ENCODE results near the gene PPP1R26.

The PPP1R26 gene

GRCh38 chr9:135480071-135480939 lies 723 bp downstream of the PPP1R26 start (continued):
- TF ChIP-seq ZBTB11 (tag by site-specific recombination; conservative IDR thresholded peaks at IDR 0.05; ENCODE audit: low read depth) (peak; percentile 81), KLF8 (tag by site-specific recombination; IDR thresholded peaks at IDR 0.05) (0 out of 2 replicates have a peak, but pooled peaks have one; percentile 53), ZNF23 (tag by site-specific recombination; IDR thresholded peaks at IDR 0.05; ENCODE audit: borderline replicate concordance) (no peak), HOXC10 (CRISPR knock-in tag; IDR thresholded peaks at IDR 0.05) (no peak), ZNF585B (tag by site-specific recombination; IDR thresholded peaks at IDR 0.05) (no peak), ZNF214 (tag by site-specific recombination; IDR thresholded peaks at IDR 0.05; ENCODE audit: borderline replicate concordance) (no peak), ZNF18 (tag by site-specific recombination; IDR thresholded peaks at IDR 0.05) (no peak), ZNF501 (tag by site-specific recombination; IDR thresholded peaks at IDR 0.05) (0 out of 2 replicates have a peak, but pooled peaks have one; percentile 53), PRDM10 (tag by site-specific recombination; IDR thresholded peaks at IDR 0.05) (peak; percentile 41; the same call in 1 of the 2 replicates), PBX3 (CRISPR knock-in tag; IDR thresholded peaks at IDR 0.05) (no peak), TSHZ1 (tag by site-specific recombination; IDR thresholded peaks at IDR 0.05; ENCODE audit: borderline replicate concordance) (no peak), ZNF335 (tag by site-specific recombination; conservative IDR thresholded peaks at IDR 0.05) (peak; percentile 87), PATZ1 (tag by site-specific recombination; IDR thresholded peaks at IDR 0.05) (peak; percentile 82), ZNF155 (tag by site-specific recombination; IDR thresholded peaks at IDR 0.05) (no peak), KLF16 (tag by site-specific recombination; IDR thresholded peaks at IDR 0.05) (no peak)

Data from HEK293 (cell line).